Kidney (tissue), 14 donors: ENCODE measurements around the gene LEMD2. TPM values are rescaled to one million over a fixed set of nuclear protein-coding genes. Genes with fewer than 3 reads are reported as not detected.

ENCODE experiments used
- DNase-seq, 5 donors: peaks; one replicate each; pipeline ENCODE4 v3.0.0-alpha.2; 2013 to 2020
- FAIRE-seq: peaks from 2 replicates; lab custom pipeline; 2012; peaks lifted over from hg19 to GRCh38; lab: Jason Lieb, UNC
- H3K27ac ChIP-seq, 2 donors: one replicate each; pipeline ENCODE4 v1.7.0; 2013; ENCODE audit warnings: low read depth in 2 of 2, low read length in 2 of 2, inconsistent platforms in 1 of 2
- H3K27me3 ChIP-seq: one replicate; pipeline ENCODE4 v1.7.1; 2013; ENCODE audit warnings: low read length, inconsistent platforms; ENCODE audit not compliant: control insufficient read depth, insufficient read depth
- H3K36me3 ChIP-seq, 3 donors: one replicate each; pipeline versions ENCODE4 v1.7.0 to v1.7.1; 2013; ENCODE audit warnings: low read length in 3 of 3, control low read depth in 1 of 3, inconsistent platforms in 1 of 3; ENCODE audit not compliant: insufficient read depth in 3 of 3, control insufficient read depth in 2 of 3
- H3K4me1 ChIP-seq, 3 donors: one replicate each; pipeline versions ENCODE4 v1.7.0 to v1.7.1; 2013; ENCODE audit warnings: low read length in 3 of 3, inconsistent platforms in 1 of 3, low read depth in 1 of 3; ENCODE audit not compliant: control insufficient read depth in 2 of 3, insufficient read depth in 2 of 3
- H3K4me3 ChIP-seq, 3 donors: one replicate each; pipeline versions ENCODE4 v1.7.0 to v1.8.1; 2013; ENCODE audit warnings: low read length in 3 of 3, control low read depth in 1 of 3, inconsistent platforms in 1 of 3
- H3K9ac ChIP-seq, 3 donors: one replicate each; pipeline versions ENCODE4 v1.7.0 to v1.7.1; 2013; ENCODE audit warnings: low read length in 3 of 3, control low read depth in 1 of 3, inconsistent platforms in 1 of 3
- H3K9me3 ChIP-seq, 3 donors: one replicate each; pipeline versions ENCODE4 v1.7.0 to v1.7.1; 2013; ENCODE audit warnings: low read length in 3 of 3, control low read depth in 1 of 3, inconsistent platforms in 1 of 3; ENCODE audit not compliant: control insufficient read depth in 2 of 3, insufficient read depth in 1 of 3
- intact Hi-C: fragments of 100-400 bp; cut with DNase I; formaldehyde crosslinking; loops from one replicate; pipeline ENCODE4 v1.11.1; 2022
- polyA plus RNA-seq: library from polyadenylated mRNA; stranded (reverse); fragments of 350-450 nt; fragmentation: Illumina TruSeq; extraction: RNeasy Lipid Tissue Mini Kit (QIAGEN cat#74804); gene quantifications from one replicate; pipeline ENCODE4 v1.2.3, GENCODE V29; 2014; ENCODE audit warnings: low read depth, low replicate concordance; ENCODE audit not compliant: insufficient read depth
- total RNA-seq: library from RNA; stranded (reverse); fragmentation: NEBNext Ultra II Directional; extraction: Animal tissue kit (Norgen Biotek cat#: 25700); gene quantifications from one replicate; pipeline ENCODE4 v1.2.1, GENCODE V29; 2021
- TF ChIP-seq, protein P1 (sequence below): IDR thresholded peaks from 3 replicates; pipeline ENCODE4 v1.5.1; 2012; ENCODE audit warnings: mild to moderate bottlenecking, moderate library complexity, borderline replicate concordance; ENCODE audit not compliant: insufficient read depth; ENCODE audit errors: extremely low read depth
- donor health status: control.
- donor health status: control.
- donor health status: control.
- donor health status: control.
- donor health status: control.
- donor health status: DM: yes; HTN: yes; CAD: no.
- donor health status: Normal renal cell carcinoma (clear cell type).

LEMD2 gene
- total and polyA plus RNA-seq, 2 donors from 2014 or later = 36.4 to 57.1 TPM

DNA sequence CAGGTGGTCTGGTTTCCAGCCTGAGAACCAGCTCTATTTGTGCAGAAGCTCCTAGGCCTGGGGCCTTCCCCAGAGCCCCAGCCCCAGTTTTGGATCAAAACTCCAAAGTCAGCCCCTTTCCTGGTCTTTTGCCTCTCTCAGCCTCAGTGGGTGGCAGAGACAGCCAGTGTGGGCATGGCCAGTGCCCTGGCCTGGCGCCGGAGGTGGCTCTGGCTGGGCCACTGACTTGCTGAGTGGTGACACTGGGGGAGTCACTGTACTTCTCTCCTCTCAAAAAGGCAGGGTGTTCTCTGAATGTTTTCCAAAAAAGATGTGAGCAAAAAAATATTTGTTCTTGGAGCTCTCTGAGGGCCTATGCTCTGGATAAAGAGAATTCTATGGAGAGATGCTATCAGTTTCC is 34.9 kb upstream of the LEMD2 start:
- Histone ChIP-seq H3K9me3 (no peaks in the 10 kb centered on the region), H3K9ac (no peak overlapping the region), H3K36me3 (no peaks in the 10 kb centered on the region), H3K4me1 (peaks cover 0 to 9% (median 3%) of the 10 kb centered on the region in 3 donors), H3K27me3 (no peaks in the 10 kb centered on the region), H3K4me3 (no peak overlapping the region), H3K27ac (no peak overlapping the region)
- TF ChIP-seq, protein P1, sequence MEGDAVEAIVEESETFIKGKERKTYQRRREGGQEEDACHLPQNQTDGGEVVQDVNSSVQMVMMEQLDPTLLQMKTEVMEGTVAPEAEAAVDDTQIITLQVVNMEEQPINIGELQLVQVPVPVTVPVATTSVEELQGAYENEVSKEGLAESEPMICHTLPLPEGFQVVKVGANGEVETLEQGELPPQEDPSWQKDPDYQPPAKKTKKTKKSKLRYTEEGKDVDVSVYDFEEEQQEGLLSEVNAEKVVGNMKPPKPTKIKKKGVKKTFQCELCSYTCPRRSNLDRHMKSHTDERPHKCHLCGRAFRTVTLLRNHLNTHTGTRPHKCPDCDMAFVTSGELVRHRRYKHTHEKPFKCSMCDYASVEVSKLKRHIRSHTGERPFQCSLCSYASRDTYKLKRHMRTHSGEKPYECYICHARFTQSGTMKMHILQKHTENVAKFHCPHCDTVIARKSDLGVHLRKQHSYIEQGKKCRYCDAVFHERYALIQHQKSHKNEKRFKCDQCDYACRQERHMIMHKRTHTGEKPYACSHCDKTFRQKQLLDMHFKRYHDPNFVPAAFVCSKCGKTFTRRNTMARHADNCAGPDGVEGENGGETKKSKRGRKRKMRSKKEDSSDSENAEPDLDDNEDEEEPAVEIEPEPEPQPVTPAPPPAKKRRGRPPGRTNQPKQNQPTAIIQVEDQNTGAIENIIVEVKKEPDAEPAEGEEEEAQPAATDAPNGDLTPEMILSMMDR = no peak
- FAIRE-seq (no peak), DNase-seq (peak in 1 of 5 donors; percentile 50)
- intact Hi-C loops = no loop called here

DNA sequence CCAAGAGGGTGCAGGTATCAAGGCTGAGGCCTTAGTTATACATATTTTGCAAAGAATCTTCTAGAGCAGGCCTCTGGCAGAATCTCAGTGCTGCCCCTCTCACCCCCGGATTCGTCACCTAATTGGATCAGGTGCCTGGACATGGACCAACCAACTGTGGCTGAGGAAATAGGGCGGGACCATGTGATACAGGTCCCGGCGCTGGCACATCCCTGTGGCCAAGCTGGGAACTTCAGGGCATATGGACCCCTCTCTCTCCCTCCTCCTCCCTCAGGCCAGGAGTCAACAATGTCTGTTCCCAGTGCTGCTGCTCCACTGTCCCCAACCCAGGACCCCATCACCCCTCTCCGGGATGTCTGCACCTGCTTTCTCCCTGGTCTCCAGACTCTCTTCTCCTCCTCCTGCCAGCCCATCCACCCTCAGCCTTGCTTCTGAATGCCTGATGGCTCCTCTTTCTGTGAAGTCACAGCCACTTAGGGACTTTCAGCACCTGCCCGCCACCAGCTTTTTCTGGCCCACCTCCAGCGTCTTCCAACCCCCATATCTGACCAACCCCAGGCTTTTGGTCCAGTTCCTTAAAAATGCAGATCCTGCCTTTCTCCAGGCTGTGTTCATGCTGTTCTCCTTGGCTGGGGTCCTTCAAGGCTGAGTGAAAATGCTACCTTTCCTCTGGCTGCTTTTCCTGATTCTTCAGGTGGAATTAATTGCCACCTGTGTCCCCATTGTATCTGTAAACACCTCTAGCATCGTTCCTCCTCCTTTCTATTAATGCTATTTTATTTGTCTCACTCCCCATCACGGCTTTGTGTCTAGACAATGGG is 33.9 kb upstream of the LEMD2 start:
- H3K4me1 ChIP-seq = peaks cover 0 to 15% (median 3%) of the 10 kb centered on the region in 3 donors
- H3K4me3 ChIP-seq = no peak overlapping the region
- H3K27me3 ChIP-seq = no peaks in the 10 kb centered on the region
- no peak overlapping the region for H3K27ac ChIP-seq
- TF ChIP-seq, protein P1 = no peak
- H3K9ac ChIP-seq = no peak overlapping the region
- FAIRE-seq = no peak
- DNase-seq = peak in 1 of 5 donors; percentile 62
- intact Hi-C loops = no loop called here
- no peaks in the 10 kb centered on the region for H3K36me3 ChIP-seq
- H3K9me3 ChIP-seq = no peaks in the 10 kb centered on the region

DNA sequence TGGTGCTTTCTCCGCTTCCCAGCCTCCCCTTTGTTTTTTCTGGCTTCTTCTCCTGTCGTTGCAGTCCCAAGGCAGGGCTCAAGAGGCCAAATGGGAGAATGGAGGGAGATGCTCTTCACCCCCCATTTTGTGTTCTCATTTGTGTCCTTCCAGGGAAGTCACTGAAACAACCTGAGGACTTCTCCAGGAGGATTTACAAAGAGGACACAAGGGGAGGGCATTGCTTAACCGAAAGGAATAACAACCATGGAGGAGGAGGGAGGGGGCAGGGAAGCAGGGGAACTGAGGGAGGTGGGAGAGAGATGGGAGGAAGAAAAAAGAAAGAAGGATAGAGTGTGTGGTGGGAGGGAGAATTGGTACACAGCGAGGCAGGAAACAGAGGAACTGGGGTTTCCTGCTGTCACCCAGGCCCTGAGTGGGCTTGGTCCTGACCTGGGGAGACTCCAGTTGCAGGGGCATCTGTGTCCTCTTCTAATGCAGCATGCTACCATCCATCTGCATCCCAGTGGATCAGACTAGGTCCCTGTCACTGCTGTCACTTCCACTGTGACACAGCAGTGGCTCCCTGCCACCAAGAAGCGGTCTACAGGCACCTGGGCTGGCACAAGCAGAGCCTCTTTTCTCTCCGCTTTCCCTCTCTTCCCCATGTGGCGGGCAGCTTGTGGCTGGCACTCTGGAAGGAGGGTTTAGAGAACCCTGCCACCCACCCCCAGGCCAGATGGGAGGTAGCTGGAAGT is 32.0 kb upstream of the LEMD2 start:
- DNase-seq = no peak
- intact Hi-C loops = no loop called here
- TF ChIP-seq, protein P1 = no peak
- no peaks in the 10 kb centered on the region for H3K27me3 ChIP-seq
- H3K9me3 ChIP-seq = no peaks in the 10 kb centered on the region
- no peak overlapping the region for H3K4me3 ChIP-seq
- no peak for FAIRE-seq
- H3K27ac ChIP-seq = no peak overlapping the region
- H3K9ac ChIP-seq = no peak overlapping the region
- no peaks in the 10 kb centered on the region for H3K36me3 ChIP-seq
- H3K4me1 ChIP-seq = peaks cover 0 to 9% (median 3%) of the 10 kb centered on the region in 3 donors
